ENCODE results near the gene KCNN2. TPM values are rescaled to one million over a fixed set of nuclear protein-coding genes. Genes with fewer than 3 reads are reported as not detected.

The KCNN2 gene
- total and polyA plus RNA-seq, 9 of the 15 experiments (the other 6 are each of a cell fraction or from before 2014, with no cell fraction given): 0.07 TPM; not detected in 8

DNA sequence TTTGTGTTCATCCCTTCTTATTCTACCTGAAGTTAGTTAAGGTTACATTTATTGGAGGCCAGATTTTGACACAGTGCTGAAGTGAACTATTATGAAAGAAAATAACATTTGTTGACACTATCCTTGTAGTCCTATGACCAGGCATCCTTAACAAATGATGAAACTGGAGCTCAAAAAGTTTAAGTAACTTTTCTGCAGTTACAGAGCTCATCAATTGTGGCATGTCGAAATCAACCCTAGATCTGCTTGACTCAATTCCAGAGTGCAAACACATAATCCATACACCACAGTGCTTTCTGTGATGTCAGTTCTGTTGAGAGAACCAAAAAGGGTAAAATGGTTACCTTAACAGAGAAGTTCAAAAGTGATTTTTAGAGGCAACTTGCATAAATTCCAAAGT, 28.6 kb downstream of the KCNN2 start:
- no peak for TF ChIP-seq ZNF77 (CRISPR knock-in tag; IDR thresholded peaks at IDR 0.05)
- no peak for TF ChIP-seq ZNF311 (CRISPR knock-in tag; IDR thresholded peaks at IDR 0.05)
- in situ Hi-C loops (cut with MboI): no loop called here
- Histone ChIP-seq H3K9ac (ENCODE audit: insufficient read depth in 1 of 2, low read depth in 2 of 2, low read length in 2 of 2) (no peak overlapping the region), H4K20me1 (replicated peaks; ENCODE audit: control insufficient read depth, insufficient read depth, low read length) (no peaks in the 10 kb centered on the region), H3K9me1 (ENCODE audit: control insufficient read depth, insufficient read depth, low read length) (no peaks in the 10 kb centered on the region), H3K27me3 (ENCODE audit: control insufficient read depth in 2 of 2, insufficient read depth in 2 of 2, low read length in 2 of 2) (no peaks in the 10 kb centered on the region), H2AFZ (ENCODE audit: low read depth, low read length) (no peak overlapping the region), H3K79me2 (ENCODE audit: control insufficient read depth, insufficient read depth, low read length) (no peaks in the 10 kb centered on the region), H3K27ac (ENCODE audit: extremely low read depth, low read depth, low read length) (no peak overlapping the region), H3K4me3 (no peak overlapping the region), H3K9me3 (replicated peaks; ENCODE audit: control insufficient read depth, insufficient read depth, low read depth, low read length) (no peaks in the 10 kb centered on the region), H3K4me2 (ENCODE audit: insufficient read depth, low read length) (no peak overlapping the region), H3K36me3 (ENCODE audit: control insufficient read depth, insufficient read depth, low read length) (no peaks in the 10 kb centered on the region), H3K4me1 (replicated peaks in 1 of 2; ENCODE audit: control insufficient read depth in 2 of 2, insufficient read depth in 2 of 2, low read length in 2 of 2) (no peaks in the 10 kb centered on the region)
- ATAC-seq: no peak
- intact Hi-C loops (cut with micrococcal nuclease): no loop called here
- no peak for DNase-seq (ENCODE audit: extremely low read depth in 1 of 4, low spot score in 3 of 4)
- WGBS (ENCODE audit: insufficient coverage, low coverage, missing lambda C conversion rate): 0% methylated on average over 1 of the region's 1 CpG
- CTCF ChIA-PET (ENCODE audit: low intra/inter-chr PET ratio): no interaction called here
- no TSS peak for BruUV-seq (replicated peaks)
- FAIRE-seq: no peak
- POLR2A ChIA-PET: no interaction called here

DNA sequence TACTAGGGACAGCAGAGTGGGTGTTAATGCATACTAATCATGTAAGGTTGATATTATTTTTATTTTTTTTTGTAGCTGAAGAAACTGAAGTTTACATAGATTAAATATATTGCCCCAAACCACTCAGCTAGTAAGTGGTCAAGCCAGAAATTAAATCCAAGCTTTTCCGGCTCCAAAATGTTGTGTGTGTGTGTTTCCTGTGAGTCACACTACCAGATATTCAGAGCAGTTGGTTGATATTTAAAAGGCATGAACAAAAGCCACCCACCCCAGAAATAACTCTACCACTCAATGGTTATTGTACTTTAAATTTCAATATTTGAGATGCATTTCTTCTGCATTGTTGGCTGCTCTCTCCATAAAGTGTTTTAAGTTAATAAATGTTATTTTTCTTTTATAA, 29.5 kb downstream of the KCNN2 start:
- Histone ChIP-seq H2AFZ (ENCODE audit: low read depth, low read length) (no peak overlapping the region), H3K4me1 (replicated peaks in 1 of 2; ENCODE audit: control insufficient read depth in 2 of 2, insufficient read depth in 2 of 2, low read length in 2 of 2) (no peaks in the 10 kb centered on the region), H3K9ac (ENCODE audit: insufficient read depth in 1 of 2, low read depth in 2 of 2, low read length in 2 of 2) (no peak overlapping the region), H3K9me1 (ENCODE audit: control insufficient read depth, insufficient read depth, low read length) (no peaks in the 10 kb centered on the region), H3K36me3 (ENCODE audit: control insufficient read depth, insufficient read depth, low read length) (no peaks in the 10 kb centered on the region), H4K20me1 (replicated peaks; ENCODE audit: control insufficient read depth, insufficient read depth, low read length) (no peaks in the 10 kb centered on the region), H3K27ac (ENCODE audit: extremely low read depth, low read depth, low read length) (no peak overlapping the region), H3K4me2 (ENCODE audit: insufficient read depth, low read length) (no peak overlapping the region), H3K79me2 (ENCODE audit: control insufficient read depth, insufficient read depth, low read length) (no peaks in the 10 kb centered on the region), H3K9me3 (replicated peaks; ENCODE audit: control insufficient read depth, insufficient read depth, low read depth, low read length) (no peaks in the 10 kb centered on the region), H3K4me3 (no peak overlapping the region), H3K27me3 (ENCODE audit: control insufficient read depth in 2 of 2, insufficient read depth in 2 of 2, low read length in 2 of 2) (no peaks in the 10 kb centered on the region)
- 0% methylated on average over 1 of the region's 1 CpG for WGBS (ENCODE audit: insufficient coverage, low coverage, missing lambda C conversion rate)
- TF ChIP-seq FOSL1 (tag; conservative IDR thresholded peaks at IDR 0.05): no peak
- no peak for TF ChIP-seq ZNF445 (CRISPR knock-in tag; IDR thresholded peaks at IDR 0.05; ENCODE audit: low read depth)
- no peak for TF ChIP-seq BMI1 (IDR thresholded peaks at IDR 0.05; ENCODE audit: low read length)
- ChIA-PET CTCF (ENCODE audit: low intra/inter-chr PET ratio) (no interaction called here), POLR2A (no interaction called here)
- in situ Hi-C loops (cut with MboI): no loop called here
- FAIRE-seq: no peak
- no TSS peak for BruUV-seq (replicated peaks)
- intact Hi-C loops (cut with micrococcal nuclease): no loop called here
- no peak for DNase-seq (ENCODE audit: extremely low read depth in 1 of 4, low spot score in 3 of 4)
- no peak for ATAC-seq

All from K562 (cell line).